HG03342 (cell line): ENCODE measurements around the gene RNF222.

Experiments used
- ATAC-seq: cut with Tn5 transposase; IDR thresholded peaks from one replicate; pipeline ENCODE4 v1.9.1; 2021; ENCODE audit warnings: mild to moderate bottlenecking, moderate library complexity; ENCODE audit not compliant: unreplicated experiment

Gene RNF222, protein sequence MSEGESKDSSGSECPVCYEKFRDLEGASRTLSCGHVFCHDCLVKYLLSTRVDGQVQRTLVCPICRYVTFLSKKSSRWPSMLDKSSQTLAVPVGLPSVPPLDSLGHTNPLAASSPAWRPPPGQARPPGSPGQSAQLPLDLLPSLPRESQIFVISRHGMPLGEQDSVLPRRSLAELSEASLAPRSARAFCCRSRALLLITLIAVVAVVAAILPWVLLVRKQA

GRCh38 chr17:8397636-8398035 is at the start of gene RNF222:
Gene RNF222 (minus strand): TSS chr17:8397827. CDS start chr17:8393461, 4,366 bp downstream.
- no peak for ATAC-seq

DNA sequence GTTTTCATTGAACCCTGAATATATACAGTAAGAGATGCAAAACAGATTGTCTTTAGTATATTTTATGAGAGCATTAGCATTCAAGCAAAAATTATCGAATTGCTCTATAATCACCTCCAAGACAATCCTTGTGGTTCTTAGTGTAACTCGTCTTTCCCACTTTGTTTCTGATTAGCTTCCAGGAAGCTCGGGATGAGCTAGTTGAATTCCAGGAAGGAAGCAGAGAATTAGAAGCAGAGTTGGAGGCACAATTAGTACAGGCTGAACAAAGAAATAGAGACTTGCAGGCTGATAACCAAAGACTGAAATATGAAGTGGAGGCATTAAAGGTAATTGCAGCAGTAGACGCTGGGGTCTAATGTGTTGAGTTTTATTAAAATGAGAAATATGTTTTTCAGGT is 47.9 kb upstream of the RNF222 start:
- ATAC-seq = no peak

DNA sequence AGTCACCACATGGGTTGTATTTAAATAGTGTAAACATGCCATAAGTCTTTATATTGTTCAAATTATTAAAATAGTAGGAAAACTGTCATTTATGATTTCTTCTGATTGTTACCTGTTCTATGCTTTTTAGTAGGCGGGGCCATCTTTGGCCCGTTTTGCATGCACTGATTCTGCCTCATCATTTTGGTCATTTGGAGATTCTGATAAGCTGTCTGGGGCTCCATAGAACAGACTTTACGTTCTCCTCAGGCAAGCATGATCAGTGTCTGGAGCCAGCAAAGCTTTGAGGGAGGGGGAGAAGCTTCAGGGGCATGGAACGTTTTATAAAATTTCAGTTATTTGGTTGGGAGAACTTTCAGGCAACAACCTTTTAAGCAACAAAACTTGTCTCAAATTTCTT is 46.9 kb upstream of the RNF222 start:
- no peak for ATAC-seq

- ATAC-seq = no peak
Measured at GRCh38 chr17:8443756-8444155, 46.1 kb upstream of the RNF222 start.

DNA sequence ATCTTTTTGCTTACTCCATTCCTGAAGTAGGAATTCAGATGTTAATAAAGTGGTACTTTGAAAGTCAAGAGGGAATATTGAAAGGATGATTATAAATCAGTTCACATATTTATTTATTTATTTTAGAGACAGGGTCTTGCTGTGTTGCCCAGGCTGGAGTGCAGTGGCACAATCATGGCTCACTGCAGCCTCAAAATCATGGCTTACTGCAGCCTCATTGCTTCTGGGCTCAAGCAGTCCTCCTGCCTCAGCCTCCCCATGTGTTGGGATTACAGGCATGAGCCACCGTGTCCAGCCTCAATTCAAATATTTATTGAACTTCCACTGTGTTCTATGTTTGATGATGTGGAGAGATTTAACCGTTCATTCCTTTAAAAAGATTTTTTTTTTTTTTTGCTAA is 44.7 kb upstream of the RNF222 start:
- no peak for ATAC-seq

- ATAC-seq = no peak
Measured at GRCh38 chr17:8441690-8442089, 44.1 kb upstream of the RNF222 start.

- ATAC-seq = no peak
Measured at GRCh38 chr17:8439681-8440080, 42.1 kb upstream of the RNF222 start.

GRCh38 chr17:8438441-8438840 is 40.8 kb upstream of the RNF222 start:
- ATAC-seq = no peak

GRCh38 chr17:8436844-8437171 is 39.2 kb upstream of the RNF222 start:
- ATAC-seq = no peak

- peak; percentile 40 for ATAC-seq
Measured at GRCh38 chr17:8436169-8436843, 38.7 kb upstream of the RNF222 start.

DNA sequence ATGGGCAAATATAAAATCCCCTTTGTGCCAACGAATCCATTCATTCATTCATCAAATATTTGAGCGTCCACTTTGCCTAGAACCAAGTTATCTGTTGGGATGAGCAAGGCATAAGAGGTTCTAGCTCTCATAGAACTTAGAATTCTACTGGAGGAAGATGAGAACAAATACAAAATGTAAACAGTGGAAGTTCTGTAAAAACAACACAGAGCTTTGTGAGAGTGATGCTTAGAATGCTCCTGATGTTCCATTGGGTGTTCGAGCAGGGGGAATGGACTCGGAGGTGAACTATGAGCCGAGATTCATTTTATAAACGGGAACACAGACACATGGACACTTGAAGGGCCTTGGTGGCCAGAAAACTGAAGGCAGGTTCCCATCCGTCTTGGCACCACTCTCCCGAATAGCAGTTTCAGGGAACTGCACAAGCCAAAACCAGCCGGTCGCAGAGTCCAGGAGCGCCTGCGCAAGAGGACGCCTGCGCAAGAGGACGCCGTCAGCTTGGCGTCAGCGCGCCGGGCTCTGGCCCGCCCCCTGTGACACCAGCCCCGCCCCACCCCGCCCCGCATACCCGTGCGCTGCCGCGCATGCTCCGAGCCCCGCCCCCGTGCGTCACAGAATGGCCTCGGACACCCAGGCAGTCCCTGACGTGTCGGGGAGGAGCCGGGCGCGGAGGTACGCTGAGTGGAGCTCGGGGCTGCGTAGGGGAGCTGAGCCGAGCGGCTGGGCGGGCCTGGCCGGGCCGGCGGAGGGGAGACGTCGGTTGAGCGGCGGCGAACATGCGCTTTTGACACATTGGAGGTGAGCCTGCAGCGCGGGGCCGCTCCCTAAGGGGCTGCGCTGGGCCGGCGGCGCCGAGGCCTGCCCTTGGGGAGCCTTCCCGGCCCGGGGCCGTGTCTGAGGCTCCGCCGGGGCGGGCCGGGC is 37.9 kb upstream of the RNF222 start, which contains the start of gene NDEL1:
Gene NDEL1 (plus strand): TSS at position 640 of the 924 bp plus-strand sequence. CDS start 8,388 bp downstream, outside the sequence.
- ATAC-seq = peak; percentile 93

GRCh38 chr17:8430966-8431365 is 33.3 kb upstream of the RNF222 start:
- no peak for ATAC-seq

DNA sequence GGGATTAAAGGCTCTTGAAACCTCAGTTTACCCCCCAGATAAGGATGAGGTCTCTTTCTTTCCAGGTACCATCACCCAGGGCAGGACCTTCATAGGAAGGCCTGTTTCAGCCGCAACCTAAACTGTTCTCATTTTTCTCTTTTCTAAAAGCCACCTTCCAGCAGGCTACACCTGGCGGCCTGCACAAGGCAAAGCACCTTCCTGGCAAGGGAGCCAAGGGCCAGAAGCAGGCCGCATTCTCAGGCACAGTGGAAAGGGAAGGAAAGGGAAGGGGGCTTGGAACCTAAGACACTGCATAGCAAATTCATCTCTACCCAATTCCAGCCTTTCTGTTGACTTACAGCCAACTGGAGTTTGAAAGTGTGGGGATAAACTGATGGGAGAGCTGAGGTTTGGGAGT is 29.2 kb upstream of the RNF222 start:
- ATAC-seq = no peak

DNA sequence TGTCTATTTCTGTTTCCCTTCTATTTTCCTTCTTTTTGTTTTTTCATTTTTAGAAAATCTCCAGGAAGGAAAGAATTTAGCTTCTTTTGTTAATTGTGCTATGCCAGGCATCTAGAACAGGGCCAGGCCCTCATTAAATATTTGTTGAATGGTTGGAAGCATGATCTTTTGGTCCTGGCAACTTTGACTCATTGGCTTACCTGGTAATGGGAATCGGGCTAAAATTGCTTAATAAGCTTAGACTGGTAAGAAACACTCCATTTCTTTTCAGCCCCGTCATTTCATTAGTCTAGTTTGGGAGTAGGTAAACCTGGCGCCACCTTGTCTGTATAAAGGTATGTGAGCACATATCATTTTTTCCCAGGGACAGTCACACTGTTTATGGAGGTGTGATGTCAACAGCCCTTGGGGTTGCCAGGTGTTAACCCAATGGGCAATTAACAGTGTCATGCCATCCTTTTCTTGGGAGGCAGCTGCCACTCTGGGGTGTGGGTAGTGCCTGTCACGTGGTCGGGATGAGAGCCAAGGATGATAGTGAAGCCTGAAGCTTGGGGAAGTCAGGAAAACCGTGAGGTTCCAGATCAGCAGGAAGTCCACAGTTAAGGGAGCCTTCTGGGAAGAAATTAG is 28.6 kb upstream of the RNF222 start:
- no peak for ATAC-seq

DNA sequence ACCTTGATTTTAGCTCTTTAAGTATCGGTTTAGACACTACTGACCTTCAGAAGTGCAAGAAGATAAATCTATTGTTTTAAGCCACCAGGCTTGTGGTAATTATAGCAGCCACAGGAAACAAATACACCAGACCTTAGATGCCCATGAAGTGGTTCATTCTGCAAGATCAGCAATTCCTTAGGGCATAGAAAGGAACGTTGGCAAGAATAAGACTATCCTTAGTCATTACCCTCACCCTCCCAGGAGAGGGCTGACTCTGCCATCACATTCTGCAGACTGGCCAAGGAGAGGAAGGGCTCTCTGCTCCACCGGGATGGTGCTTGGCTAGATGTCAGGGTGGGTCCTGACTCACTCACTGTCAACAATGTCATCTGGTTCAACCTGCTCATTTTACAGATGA is 23.9 kb upstream of the RNF222 start:
- ATAC-seq = no peak

DNA sequence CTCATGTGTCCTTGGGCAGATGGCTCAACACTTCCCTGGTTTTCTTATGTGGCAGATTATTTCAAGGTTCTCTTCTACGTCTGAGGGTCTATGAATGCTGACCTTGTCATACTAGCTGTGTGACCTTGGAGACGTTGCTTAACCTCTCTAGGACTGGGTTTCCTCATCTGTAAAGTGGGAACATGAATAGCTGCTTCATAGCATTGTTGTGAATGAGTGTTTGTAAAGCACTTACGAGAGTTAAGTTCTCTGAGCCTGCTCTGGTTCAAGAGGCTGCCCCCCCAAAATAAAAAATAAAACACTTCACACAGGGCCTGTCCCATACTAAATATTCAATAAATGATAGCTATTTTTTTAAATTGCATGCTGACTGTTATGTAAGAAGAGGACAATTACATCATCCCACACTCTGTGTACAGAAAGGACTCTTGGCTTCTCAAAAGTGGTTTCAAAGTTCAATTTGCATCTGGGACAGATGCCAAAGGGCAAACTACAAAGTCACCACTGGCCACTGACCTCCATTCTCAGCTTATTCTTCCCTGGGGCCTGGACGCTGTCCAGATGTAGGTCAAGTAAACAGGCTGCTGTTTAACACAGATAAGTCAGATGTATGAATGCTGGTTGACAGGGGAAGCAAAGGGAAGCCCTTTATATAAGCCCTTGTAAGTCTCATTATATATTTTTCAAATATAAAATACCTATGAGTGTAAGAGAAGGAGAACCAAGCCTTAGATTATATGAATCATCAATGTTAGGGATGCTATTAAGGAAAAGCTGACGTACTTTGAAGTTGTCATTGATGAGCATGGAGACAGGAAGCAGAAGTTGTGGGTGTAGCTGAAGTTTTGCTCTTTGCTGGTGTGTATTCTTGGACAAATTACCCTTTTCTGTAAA is 22.7 kb upstream of the RNF222 start:
- ATAC-seq = no peak

- ATAC-seq = no peak
Measured at GRCh38 chr17:8419305-8419704, 21.7 kb upstream of the RNF222 start.

GRCh38 chr17:8418471-8418870 is 20.8 kb upstream of the RNF222 start:
- ATAC-seq = no peak

DNA sequence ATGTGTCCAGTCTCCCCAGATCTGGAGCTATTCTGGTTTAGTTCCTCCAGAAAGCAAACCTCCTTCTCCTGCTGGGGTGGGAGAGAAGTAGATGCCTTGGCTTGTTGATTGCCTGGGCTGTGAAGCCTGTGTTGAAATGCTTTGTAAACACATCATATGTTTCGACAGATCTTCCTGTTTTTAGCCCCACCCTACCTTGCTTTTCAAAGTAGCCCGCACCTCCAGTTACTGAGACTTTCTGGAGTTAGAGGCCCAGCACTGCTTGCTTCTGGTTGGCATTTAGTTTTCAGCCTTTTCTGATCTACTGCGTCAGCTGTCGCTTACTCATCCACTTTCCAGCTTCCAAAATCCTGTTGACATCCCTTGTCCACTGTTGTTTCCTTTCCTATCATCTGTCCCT is 20.2 kb upstream of the RNF222 start:
- no peak for ATAC-seq

DNA sequence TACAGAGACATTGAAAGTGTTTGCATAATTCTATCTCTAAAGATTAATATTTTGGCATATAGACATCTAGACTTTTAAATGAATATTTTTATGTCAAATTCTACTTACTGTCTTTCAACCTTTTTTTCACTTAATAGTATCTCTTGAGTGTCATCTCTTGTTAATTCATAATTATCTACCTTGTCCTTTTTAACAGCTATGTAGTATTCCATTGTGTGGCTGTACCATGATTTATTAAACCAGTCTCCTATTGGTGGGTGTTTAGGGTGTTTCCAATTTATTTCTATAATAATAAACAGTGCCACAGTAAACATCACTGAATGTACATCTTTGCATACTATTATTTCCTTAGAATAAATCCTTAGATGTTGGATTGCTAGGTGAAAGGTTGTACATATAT is 16.3 kb upstream of the RNF222 start:
- ATAC-seq = no peak
